Omental fat pad (tissue), 4 donors: ENCODE measurements around the gene PCNT. TPM values are rescaled to one million over a fixed set of nuclear protein-coding genes. Genes with fewer than 3 reads are reported as not detected.

Source experiments
- ATAC-seq: fragments of 150-250 bp; one replicate; pipeline ENCODE4 v1.9.1; 2016; ENCODE audit warnings: mild to moderate bottlenecking, moderate library complexity; ENCODE audit not compliant: low FRiP score
- DNase-seq: peaks from one replicate; pipeline ENCODE4 v3.0.0-alpha.2; 2019; ENCODE audit warnings: low spot score
- CTCF ChIP-seq, 3 donors: fragments of 450-650 bp; IDR thresholded peaks; one replicate each; pipeline ENCODE4 v1.5.1; 2016 to 2017; ENCODE audit warnings: antibody characterized with exemption in 3 of 3, mild to moderate bottlenecking in 3 of 3, moderate library complexity in 2 of 3
- total RNA-seq, 4 donors: library from RNA; depleted of rRNA; stranded (reverse); fragments of >200 nt; gene quantifications; one replicate each; pipeline ENCODE4 v1.1.0, GENCODE V29; 2016

PCNT gene
- total RNA-seq, 4 donors from 2014 or later: 23.0 to 51.7 (median 24.4) TPM

GRCh38 chr21:46493828-46494227 is 169.9 kb downstream of the PCNT start:
- ATAC-seq: no peak
- DNase-seq: no peak
- TF ChIP-seq CTCF (IDR thresholded peaks at IDR 0.05): no peak

Other genes starting within 250 kb of the PCNT start
- 1,000 to 10,000 TPM in 1 of 4 donors, 100 to 1,000 TPM in 3; 480 to 1,153 (median 616) TPM for gene COL6A2, start 226.0 kb upstream of the PCNT start, total RNA-seq
- gene FTCD, start 168.6 kb upstream of the PCNT start, total RNA-seq: not detected
- gene SPATC1L, start 139.7 kb upstream of the PCNT start, total RNA-seq: 1 to 10 TPM in 3 of 4 donors, under 1 TPM in 1; 0.96 to 8.0 (median 2.8) TPM
- gene LSS, start 95.4 kb upstream of the PCNT start, total RNA-seq: 100 to 1,000 TPM in 2 of 4 donors, 10 to 100 TPM in 2; 94.8 to 122 (median 108) TPM
- 100 to 1,000 TPM in 1 of 4 donors, 10 to 100 TPM in 3; 63.8 to 129 (median 76.6) TPM for gene MCM3AP, start 38.5 kb upstream of the PCNT start, total RNA-seq
- gene YBEY, start 37.8 kb upstream of the PCNT start, total RNA-seq: 10 to 100 TPM in 1 of 4 donors, 1 to 10 TPM in 3; 5.4 to 12.7 (median 9.3) TPM
- 1 to 10 TPM in 2 of 4 donors, under 1 TPM in 2; 0.44 to 2.4 (median 0.91) TPM for gene C21orf58, start 286 bp upstream of the PCNT start, total RNA-seq
- 10 to 100 TPM; 25.9 to 57.4 (median 33.3) TPM for gene DIP2A, start 134.7 kb downstream of the PCNT start, total RNA-seq